Right lobe of liver (tissue), 6 donors: Measurements from ENCODE around the gene MACF1. TPM values are rescaled to one million over a fixed set of nuclear protein-coding genes. Genes with fewer than 3 reads are reported as not detected.

Experiments
- ATAC-seq, 4 donors: fragments of 200-7000 bp; cut with Tn5 transposase; one replicate each; pipeline ENCODE4 v1.9.1; 2020; ENCODE audit warnings: mild to moderate bottlenecking in 4 of 4, moderate library complexity in 4 of 4
- DNase-seq, 3 donors: peaks; one replicate each; pipeline ENCODE4 v3.0.0-alpha.2; 2020
- H3K27ac ChIP-seq, 3 donors: fragments of 200-600 bp; one replicate each; pipeline ENCODE4 v1.8.0; 2022
- H3K27me3 ChIP-seq, 2 donors: fragments of 200-600 bp; one replicate each; pipeline ENCODE4 v1.8.0; 2022
- H3K36me3 ChIP-seq, 4 donors: fragments of 200-600 bp; sonication (generic) in 1 of 4; one replicate each; pipeline versions ENCODE4 v1.5.1 to v1.8.0; 2017 to 2022; ENCODE audit warnings: control low read depth in 1 of 4
- H3K4me1 ChIP-seq, 4 donors: fragments of 200-600 bp; sonication (generic) in 1 of 4; one replicate each; pipeline versions ENCODE4 v1.5.1 to v1.8.0; 2017 to 2022; ENCODE audit warnings: control low read depth in 1 of 4
- H3K4me3 ChIP-seq, 3 donors: fragments of 200-600 bp; one replicate each; pipeline ENCODE4 v1.8.0; 2022
- H3K9me3 ChIP-seq, 4 donors: fragments of 200-600 bp; sonication (generic) in 1 of 4; one replicate each; pipeline versions ENCODE4 v1.5.1 to v1.8.0; 2017 to 2022; ENCODE audit warnings: control low read depth in 1 of 4
- POLR2A ChIP-seq: fragments of 450-650 bp; IDR thresholded peaks from one replicate; pipeline ENCODE4 v1.6.1; 2017; ENCODE audit warnings: antibody characterized with exemption, mild to moderate bottlenecking
- WGBS: methylation state at CpG from one replicate; pipeline ENCODE4 v1.1.6; 2018; ENCODE audit warnings: low coverage, low lambda C conversion rate; ENCODE audit not compliant: insufficient coverage; ENCODE audit errors: missing lambda C conversion rate; 5-methylcytosine and 5-hydroxymethylcytosine counted together
- intact Hi-C, 2 donors: fragments of 100-400 bp; cut with DNase I; formaldehyde crosslinking; loops; one replicate each; pipeline versions ENCODE4 v1.11.2 to v1.14.1; 2022
- total RNA-seq, 6 experiments: library from RNA; depleted of rRNA in 2 of 6; stranded (reverse); fragments of >200 nt in 2 of 6; fragmentation: NEBNext Ultra II Directional in 3 of 6; extraction: Animal tissue kit (Norgen Biotek cat#: 25700) in 3 of 6; gene quantifications; one replicate each; pipeline versions ENCODE4 v1.1.0 to v1.2.4, GENCODE V29; 2016 to 2023
- TF ChIP-seq, protein P1 (sequence below), 4 donors: fragments of 200-600 bp in 3 of 4; fragments of 450-650 bp in 1 of 4; IDR thresholded peaks; one replicate each; pipeline versions ENCODE4 v1.5.1 to v1.8.0; 2016 to 2022; ENCODE audit warnings: antibody characterized with exemption in 4 of 4, mild to moderate bottlenecking in 2 of 4
- donor health status: DM: no; HTN: yes; CAD: no.
- donor health status: DM: no; HTN: no; CAD: no.
- donor health status: DM: no; HTN: no; CAD: no.
- donor health status: DM: no; HTN: yes; CAD: no.
- donor health status: DM: no; HTN: yes; CAD: no.

MACF1 gene
- total RNA-seq, 6 experiments from 2014 or later = 78.4 to 141 (median 100) TPM

DNA sequence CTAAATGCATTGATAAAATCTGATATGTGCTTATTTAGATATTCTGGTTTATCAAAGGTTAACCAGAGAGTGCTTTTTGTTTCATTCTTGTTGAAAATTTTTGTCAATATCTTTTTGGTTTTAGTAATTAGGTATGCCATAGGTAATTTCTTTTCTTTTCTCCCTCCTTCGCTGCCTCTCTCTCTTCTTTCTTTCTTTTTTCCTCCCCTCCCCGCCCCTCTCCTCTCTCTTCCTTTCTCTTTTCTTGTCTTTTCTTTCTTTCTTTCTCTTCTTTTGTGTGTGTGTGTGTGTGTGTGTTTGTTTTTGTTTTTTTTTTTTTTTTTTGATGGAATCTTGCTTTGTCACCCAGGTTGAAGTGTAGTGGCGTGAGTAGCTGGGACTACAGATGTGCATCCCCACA lies 14.4 kb upstream of the MACF1 start:
- intact Hi-C loops = loop anchor here in 1 of 2 donors (10.0 kb wide), 1 partner anchor 65 kb away; no protein-coding TSS in a partner anchor
- Histone ChIP-seq H3K36me3 (no peaks in the 10 kb centered on the region), H3K27me3 (no peaks in the 10 kb centered on the region), H3K4me3 (no peak overlapping the region), H3K27ac (peak overlapping the region in 1 of 3 donors; percentile 0), H3K4me1 (peaks cover 0 to 34% (median 11%) of the 10 kb centered on the region in 4 donors), H3K9me3 (no peaks in the 10 kb centered on the region)
- no peak for DNase-seq
- WGBS = 78% methylated on average over 3 of the region's 3 CpGs
- ATAC-seq = no peak
- TF ChIP-seq, protein P1, sequence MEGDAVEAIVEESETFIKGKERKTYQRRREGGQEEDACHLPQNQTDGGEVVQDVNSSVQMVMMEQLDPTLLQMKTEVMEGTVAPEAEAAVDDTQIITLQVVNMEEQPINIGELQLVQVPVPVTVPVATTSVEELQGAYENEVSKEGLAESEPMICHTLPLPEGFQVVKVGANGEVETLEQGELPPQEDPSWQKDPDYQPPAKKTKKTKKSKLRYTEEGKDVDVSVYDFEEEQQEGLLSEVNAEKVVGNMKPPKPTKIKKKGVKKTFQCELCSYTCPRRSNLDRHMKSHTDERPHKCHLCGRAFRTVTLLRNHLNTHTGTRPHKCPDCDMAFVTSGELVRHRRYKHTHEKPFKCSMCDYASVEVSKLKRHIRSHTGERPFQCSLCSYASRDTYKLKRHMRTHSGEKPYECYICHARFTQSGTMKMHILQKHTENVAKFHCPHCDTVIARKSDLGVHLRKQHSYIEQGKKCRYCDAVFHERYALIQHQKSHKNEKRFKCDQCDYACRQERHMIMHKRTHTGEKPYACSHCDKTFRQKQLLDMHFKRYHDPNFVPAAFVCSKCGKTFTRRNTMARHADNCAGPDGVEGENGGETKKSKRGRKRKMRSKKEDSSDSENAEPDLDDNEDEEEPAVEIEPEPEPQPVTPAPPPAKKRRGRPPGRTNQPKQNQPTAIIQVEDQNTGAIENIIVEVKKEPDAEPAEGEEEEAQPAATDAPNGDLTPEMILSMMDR (IDR thresholded peaks at IDR 0.05) = no peak
- no peak for TF ChIP-seq POLR2A

DNA sequence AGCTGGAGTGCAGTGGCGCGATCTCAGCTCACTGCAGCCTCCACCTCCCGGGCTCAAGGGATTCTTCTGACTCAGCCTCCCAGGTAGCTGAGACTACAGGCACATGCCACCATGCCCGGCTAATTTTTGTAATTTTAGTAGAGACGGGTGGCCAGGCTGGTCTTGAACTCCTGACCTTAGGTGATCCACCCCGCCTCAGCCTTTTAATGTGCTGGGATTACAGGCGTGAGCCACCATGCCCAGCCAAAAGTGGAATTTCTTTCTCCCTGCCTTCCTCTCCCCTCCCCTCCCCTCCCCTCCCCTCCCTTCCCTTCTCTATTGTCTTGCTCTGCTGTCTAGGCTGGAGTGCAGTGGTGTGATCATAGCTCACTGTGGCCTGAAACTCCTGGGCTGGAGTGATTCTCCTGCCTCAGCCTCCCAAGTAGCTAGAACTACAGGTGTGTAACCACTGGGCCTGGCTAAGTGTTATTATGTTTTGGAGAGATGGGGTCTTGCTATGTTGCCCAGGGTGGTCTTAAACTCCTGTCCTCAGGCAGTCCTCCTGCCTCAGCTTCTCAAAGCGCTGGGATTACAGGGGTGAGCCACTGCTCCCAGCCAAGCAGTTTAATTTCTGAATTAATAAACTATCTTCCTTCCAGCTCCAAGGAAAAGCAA lies 10.0 kb upstream of the MACF1 start:
- 67% methylated on average over 6 of the region's 8 CpGs for WGBS
- Histone ChIP-seq H3K27ac (peak overlapping the region in 1 of 3 donors; percentile 12), H3K36me3 (no peaks in the 10 kb centered on the region), H3K27me3 (no peaks in the 10 kb centered on the region), H3K4me3 (no peak overlapping the region), H3K9me3 (no peaks in the 10 kb centered on the region), H3K4me1 (peaks cover 0 to 46% (median 17%) of the 10 kb centered on the region in 4 donors)
- no peak for ATAC-seq
- intact Hi-C loops = loop anchor here in 1 of 2 donors (10.0 kb wide), 1 partner anchor 60 kb away; no protein-coding TSS in a partner anchor
- DNase-seq = no peak
- no peak for TF ChIP-seq POLR2A
- TF ChIP-seq, protein P1 (IDR thresholded peaks at IDR 0.05) = no peak

DNA sequence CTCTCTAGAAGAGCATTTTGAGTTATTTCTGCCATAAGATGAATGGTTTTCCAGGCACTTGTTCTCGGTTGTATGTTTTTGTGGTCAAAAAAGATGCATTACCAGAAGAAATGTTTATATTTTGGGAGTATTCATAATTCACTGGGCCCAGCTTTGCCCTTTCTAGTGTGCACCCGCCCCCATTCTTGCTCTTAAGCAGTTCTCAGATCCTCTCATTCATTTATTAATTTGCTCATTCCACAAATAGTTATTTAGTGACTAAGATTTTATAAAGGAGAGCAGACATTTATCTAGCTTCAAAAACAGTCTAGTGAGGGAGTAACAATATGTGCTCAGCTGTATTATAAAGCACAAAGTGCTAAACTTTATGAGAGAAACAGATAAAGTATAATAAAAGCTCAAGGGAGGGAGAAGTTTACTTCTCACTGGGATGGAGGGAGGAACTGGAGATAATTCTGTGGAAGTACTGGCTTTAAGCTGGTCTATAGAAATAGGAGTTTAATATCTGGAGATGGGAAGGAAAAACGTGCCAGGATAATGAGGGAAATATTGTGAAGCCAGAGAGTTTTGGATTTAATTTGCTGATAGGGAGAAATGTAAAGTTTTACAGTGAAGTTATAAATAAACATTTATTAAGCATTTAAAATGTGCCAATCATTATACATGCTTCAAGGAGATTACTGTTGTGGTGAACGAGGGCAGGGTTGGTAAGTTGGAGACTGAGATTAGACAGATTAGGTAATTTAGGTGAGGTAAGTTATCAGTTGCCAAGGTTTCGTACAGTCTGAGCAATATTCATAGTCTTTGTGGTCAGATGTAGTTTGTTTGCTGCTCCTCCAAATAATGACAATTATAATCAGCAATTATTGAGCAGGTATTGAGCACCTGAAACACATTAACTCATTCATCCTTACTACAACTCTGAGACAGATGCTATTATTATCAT lies 9.1 kb upstream of the MACF1 start:
- TF ChIP-seq, protein P1 (IDR thresholded peaks at IDR 0.05) = no peak
- no peak for TF ChIP-seq POLR2A
- H3K27ac ChIP-seq = peak overlapping the region in 1 of 3 donors; percentile 29
- no peak for ATAC-seq
- no peaks in the 10 kb centered on the region for H3K9me3 ChIP-seq
- WGBS = 48% methylated on average over 5 of the region's 5 CpGs
- H3K4me3 ChIP-seq = no peak overlapping the region
- no peak for DNase-seq
- H3K36me3 ChIP-seq = no peaks in the 10 kb centered on the region
- intact Hi-C loops = loop anchor here in 1 of 2 donors (10.0 kb wide), 1 partner anchor 59 kb away; no protein-coding TSS in a partner anchor
- H3K4me1 ChIP-seq = peaks cover 0 to 53% (median 18%) of the 10 kb centered on the region in 4 donors
- H3K27me3 ChIP-seq = no peaks in the 10 kb centered on the region

DNA sequence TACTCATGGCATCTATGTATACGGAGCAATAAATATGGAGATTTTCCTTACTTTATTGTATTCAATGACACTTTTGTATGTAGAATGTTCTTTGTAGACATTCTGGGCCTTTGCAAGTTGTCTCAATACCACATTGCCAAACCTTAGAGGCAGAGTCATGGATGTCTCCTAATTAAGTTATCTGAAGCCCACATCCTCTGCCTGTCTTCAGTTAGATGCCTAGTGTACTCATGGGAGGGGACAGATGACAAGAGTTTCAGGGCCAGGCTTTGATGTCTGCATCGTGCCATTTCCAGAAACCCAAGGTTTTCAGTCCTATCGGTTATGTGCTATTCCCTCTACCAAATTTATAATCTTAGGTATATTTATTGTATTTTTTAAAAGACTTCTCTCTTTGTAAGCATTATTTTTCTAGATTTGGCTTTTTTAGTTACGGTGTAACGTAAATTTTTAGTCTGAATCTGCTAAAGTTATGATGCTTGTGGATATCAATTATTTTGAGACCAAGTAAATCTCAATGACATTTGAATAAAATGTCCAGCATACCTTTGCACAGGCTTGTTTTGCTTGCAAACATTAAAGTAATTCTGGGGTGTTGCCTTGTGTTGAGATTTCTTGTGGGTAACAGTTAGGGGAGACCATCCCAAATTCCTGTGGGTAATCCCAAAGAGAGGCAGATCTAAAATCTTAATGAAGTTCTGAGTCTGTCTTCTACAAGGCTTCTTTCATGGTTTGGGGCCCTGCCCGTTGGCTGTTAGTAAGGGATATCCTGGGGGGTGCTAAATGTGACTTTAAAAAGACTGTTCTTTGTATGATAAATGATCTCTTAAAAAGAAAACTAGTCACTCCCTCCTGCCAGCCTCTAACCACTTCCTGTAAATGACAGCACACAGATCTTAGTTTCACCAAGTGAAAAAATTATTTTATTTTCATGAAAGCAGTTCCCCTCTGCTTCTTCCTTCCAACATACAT lies 8.0 kb upstream of the MACF1 start:
- intact Hi-C loops = loop anchor here in 1 of 2 donors (10.0 kb wide), 1 partner anchor 58 kb away; no protein-coding TSS in a partner anchor
- ATAC-seq = peak in 3 of 4 donors; percentile 7 to 40 (median 37)
- H3K36me3 ChIP-seq = no peaks in the 10 kb centered on the region
- H3K27ac ChIP-seq = peak overlapping the region in 2 of 3 donors; percentile 16 to 29
- no peaks in the 10 kb centered on the region for H3K27me3 ChIP-seq
- H3K9me3 ChIP-seq = no peaks in the 10 kb centered on the region
- DNase-seq = no peak
- TF ChIP-seq POLR2A = no peak
- TF ChIP-seq, protein P1 (IDR thresholded peaks at IDR 0.05) = no peak
- H3K4me1 ChIP-seq = peaks cover 0 to 55% (median 20%) of the 10 kb centered on the region in 4 donors
- 61% methylated on average over 6 of the region's 6 CpGs for WGBS
- H3K4me3 ChIP-seq = no peak overlapping the region
